SK-N-SH treated with all-trans-retinoic acid at 6 μM for 48 hours (cell line): ENCODE data around the gene WNT1.

Experiments
- ARNTL ChIP-seq: fragments of 450-650 bp; formaldehyde crosslinking; IDR thresholded peaks from 2 replicates; pipeline ENCODE4 v1.5.0; 2020; ENCODE audit warnings: low read depth, mild to moderate bottlenecking, moderate library complexity, borderline replicate concordance
- BACH2 ChIP-seq: fragments of 250-450 bp; sonication (Bioruptor Pico); IDR thresholded peaks from 2 replicates; pipeline ENCODE4 v1.9.0; 2021; ENCODE audit warnings: mild to moderate bottlenecking, borderline replicate concordance
- ISL1 ChIP-seq: fragments of 250-450 bp; sonication (Bioruptor Pico); IDR thresholded peaks from 2 replicates; pipeline ENCODE4 v2.1.2; 2022; ENCODE audit warnings: mild to moderate bottlenecking, moderate library complexity
- OSR1 ChIP-seq: fragments of 250-450 bp; sonication (Bioruptor Pico); IDR thresholded peaks from 2 replicates; pipeline ENCODE4 v1.8.0; 2022; ENCODE audit warnings: moderate library complexity, mild to moderate bottlenecking, inconsistent platforms
- RARB ChIP-seq: fragments of 250-450 bp; sonication (Bioruptor Pico); IDR thresholded peaks from 2 replicates; pipeline ENCODE4 v1.8.0; 2021; ENCODE audit warnings: mild to moderate bottlenecking, moderate library complexity
- TOX ChIP-seq: fragments of 250-450 bp; sonication (Bioruptor Pico); IDR thresholded peaks from 2 replicates; pipeline ENCODE4 v1.8.0; 2021; ENCODE audit warnings: mild to moderate bottlenecking, moderate library complexity, borderline replicate concordance
- ZNF70 ChIP-seq: fragments of 450-650 bp; formaldehyde crosslinking; IDR thresholded peaks from 2 replicates; pipeline ENCODE4 v1.5.0; 2020; ENCODE audit warnings: mild to moderate bottlenecking, moderate library complexity
- TF ChIP-seq, protein P1 (sequence below): fragments of 250-450 bp; sonication (Bioruptor Pico); IDR thresholded peaks from 2 replicates; pipeline ENCODE4 v1.8.0; 2020; ENCODE audit warnings: mild to moderate bottlenecking, moderate library complexity, borderline replicate concordance

DNA sequence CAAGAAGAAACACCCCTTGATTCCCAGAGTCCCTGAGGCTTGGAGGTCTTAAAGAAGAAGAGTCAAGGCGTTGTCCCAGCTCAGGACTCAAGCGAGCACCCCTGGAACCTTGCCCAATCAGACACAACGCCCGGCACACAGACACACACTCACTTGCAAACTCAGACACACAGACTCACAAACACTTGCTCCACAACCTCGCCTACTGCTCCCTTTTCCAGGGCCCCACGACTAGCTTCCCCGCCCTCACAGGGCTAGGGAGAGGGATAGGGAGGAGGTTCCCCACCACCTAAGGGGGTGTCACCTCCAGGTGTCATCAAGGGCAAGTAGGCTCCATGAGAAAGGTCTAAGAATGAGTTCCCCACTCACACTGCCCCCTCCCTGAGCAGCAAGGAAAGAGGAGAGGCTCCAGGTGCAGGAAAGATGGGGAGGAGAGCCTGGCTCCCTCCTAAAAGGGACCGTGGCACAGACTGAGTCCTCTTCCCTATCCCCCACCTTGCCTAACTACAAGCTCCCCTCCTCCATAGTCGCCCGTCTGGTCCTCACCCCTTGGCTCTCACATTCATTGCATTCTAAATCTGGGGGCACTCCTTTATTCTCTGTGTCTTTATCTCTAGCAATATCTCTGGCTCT is 7.3 kb upstream of the WNT1 start:
- TF ChIP-seq ARNTL (CRISPR knock-in tag) (no peak), ISL1 (CRISPR knock-in tag) (no peak), ZNF70 (CRISPR knock-in tag) (no peak), RARB (CRISPR knock-in tag) (no peak), TOX (CRISPR knock-in tag) (no peak), OSR1 (CRISPR knock-in tag) (no peak), BACH2 (no peak)
- TF ChIP-seq, protein P1, sequence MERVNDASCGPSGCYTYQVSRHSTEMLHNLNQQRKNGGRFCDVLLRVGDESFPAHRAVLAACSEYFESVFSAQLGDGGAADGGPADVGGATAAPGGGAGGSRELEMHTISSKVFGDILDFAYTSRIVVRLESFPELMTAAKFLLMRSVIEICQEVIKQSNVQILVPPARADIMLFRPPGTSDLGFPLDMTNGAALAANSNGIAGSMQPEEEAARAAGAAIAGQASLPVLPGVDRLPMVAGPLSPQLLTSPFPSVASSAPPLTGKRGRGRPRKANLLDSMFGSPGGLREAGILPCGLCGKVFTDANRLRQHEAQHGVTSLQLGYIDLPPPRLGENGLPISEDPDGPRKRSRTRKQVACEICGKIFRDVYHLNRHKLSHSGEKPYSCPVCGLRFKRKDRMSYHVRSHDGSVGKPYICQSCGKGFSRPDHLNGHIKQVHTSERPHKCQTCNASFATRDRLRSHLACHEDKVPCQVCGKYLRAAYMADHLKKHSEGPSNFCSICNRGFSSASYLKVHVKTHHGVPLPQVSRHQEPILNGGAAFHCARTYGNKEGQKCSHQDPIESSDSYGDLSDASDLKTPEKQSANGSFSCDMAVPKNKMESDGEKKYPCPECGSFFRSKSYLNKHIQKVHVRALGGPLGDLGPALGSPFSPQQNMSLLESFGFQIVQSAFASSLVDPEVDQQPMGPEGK, result no peak
